ENCODE measurements around the gene SLC22A12.

Gene SLC22A12

DNA sequence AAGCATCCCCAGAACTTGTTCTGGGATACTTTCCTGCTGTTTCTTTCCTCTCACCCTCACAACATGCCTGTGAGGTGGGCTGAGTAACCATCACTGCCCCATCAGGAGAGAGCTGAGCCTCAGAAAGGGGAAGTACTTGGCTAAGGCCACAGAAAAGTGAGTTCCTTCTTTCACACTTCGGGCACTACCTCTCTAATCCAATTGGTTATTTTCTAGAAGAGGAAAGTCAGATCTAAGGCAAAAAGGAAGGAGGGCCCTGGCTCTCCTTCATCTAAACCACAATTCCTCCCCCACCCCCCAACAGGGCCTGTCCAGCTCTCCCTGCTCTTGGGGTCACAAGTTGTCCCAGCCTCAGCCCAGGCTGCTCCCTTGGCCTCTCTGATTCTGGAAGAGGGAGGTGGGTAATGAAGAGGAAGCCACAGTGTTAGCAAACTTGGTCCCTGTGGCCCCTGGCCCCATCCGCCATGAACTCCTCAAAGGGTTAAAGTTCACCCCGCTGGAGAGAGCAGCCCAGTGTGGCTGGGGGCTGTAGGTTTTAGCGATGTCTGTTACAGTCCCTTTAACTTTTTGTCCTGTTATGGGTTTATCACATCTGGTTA is 34.0 kb downstream of the SLC22A12 start:
- no peak for DNase-seq (ENCODE audit: low spot score)

DNA sequence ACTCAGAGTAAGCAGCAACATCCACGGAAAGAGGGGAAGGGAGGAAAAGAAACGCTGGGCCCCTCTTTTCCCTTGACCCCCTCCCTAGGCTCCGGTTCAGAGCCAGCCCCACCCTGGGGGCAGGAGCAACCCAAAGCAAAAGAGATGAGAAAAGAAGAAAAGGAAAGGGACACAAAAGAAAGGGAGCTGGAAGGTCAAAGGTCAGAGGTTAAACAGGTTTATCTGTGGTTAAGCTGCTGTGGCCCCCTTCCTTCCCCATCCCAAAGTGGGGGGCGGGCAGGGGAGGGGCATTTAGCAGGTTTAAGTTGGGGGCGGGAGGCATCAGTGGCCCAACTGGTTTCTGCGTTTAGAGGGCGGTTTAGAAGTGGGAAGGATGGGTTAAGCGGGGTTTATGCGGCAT is 35.6 kb downstream of the SLC22A12 start:
- no peak for DNase-seq (ENCODE audit: low spot score)

DNA sequence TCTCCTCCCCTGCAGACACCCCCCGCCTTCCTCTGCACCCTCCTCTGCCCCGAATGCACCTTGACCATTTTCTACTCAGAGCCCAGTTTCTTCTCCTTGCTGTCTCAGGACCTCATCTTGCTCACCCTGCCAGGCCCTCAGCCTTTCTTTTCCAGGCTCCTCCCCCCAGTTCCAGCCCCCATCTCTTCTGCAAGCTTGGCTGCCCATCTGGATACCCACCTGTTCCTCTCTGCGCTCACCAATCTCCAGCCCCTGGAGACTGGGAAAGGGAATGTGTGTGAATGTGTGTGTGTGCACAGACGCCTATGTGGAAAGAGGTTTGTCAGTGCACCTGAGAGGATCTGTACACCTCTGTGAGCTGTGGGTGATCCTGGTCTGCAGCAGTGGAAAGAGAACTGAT is 36.4 kb downstream of the SLC22A12 start:
- no peak for DNase-seq (ENCODE audit: low spot score)

DNA sequence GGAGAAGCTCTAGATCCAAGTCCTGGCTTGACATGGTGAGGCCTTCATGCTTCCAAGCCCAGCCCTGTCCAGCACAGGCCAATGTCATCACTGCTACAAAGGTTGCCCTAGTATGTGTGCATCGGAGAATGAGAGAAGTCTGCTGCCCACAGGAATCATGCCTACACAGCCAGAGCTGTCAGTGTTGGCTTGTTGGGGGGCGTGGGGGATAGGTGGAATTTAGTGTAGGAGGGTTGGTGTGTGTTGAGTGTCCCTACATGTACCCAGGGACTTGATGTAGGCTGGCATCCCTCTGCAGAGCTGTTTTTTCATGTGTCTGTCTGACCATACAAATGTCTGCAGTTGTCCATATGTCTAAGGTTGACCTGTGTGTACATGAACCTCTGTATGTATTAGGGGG is 37.6 kb downstream of the SLC22A12 start:
- no peak for DNase-seq (ENCODE audit: low spot score)

DNA sequence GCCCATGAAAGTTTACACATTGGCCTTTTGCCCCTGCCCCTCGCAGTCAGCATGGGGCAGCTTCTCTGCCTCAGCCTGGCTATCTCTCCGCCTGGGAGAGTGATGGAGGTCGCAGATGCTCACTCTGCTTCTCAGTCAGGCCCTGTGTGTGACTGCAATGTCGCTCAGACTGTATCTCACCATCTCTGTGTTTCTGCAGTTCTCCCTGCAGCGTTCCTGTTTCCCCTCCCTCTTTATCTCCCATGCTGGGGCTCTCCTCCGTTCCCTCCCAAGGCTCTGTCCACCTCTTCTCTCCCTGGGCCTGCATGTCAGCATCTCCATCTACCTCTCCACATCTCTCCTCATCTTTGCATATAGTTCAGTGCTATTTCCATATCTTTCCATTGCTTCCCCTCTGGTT is 38.1 kb downstream of the SLC22A12 start:
- no peak for DNase-seq (ENCODE audit: low spot score)

DNA sequence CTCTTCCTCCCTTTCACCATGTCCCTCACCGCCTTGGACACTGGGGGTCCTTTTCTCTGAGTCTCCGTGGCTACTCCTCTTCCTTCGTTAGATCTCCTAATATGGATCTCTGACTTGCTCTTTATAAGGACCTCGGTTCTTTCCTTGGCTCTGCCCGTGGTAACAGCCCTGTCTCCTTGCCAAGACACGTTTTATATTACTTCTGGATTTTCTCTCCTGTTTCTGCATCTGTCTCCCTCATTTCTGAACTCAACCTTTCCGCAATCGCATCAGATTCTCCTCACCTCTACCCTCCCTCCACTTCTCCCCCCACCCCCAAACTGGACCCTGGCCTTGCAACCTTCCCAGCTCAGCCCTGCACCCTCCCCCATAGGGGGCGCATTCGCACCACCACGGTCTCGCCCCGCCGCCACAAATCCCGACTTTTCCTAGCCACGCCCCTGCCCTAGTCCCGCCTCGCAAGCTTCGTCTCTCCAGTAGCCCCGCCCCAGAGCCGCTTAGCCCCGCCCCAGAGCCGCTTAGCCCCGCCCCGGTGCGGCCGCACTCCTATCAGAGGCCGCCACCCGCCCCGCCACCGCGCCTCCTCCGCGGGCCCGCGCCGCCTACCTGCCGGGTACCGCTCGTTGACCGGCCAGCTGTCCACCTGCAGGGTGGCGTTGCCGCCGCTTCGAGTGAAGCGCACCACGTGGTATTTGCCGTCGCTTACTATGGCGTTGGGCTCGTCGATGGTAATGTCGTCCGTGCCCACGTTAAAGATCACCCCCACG is 39.0 kb downstream of the SLC22A12 start:
- DNase-seq (ENCODE audit: low spot score): no peak

DNA sequence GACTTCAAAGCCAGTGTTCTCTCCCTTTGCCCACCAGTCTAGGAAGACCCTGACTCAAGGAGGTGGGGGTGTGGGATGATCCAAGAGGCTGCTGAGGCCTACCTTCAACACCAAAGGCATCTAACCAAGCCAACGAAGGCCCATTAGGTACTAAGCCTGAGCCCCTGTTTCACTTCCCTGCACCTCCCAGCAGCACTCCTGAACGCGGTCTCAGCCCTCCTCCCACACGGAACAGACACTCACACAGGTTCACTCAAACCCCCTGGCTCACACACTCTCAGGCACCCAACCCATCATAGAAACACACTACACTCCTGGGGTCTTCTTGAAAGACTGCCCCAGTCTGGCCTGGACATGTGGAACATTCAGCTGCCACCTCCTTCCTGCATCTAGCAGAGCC is 40.7 kb downstream of the SLC22A12 start:
- no peak for DNase-seq (ENCODE audit: low spot score)

DNA sequence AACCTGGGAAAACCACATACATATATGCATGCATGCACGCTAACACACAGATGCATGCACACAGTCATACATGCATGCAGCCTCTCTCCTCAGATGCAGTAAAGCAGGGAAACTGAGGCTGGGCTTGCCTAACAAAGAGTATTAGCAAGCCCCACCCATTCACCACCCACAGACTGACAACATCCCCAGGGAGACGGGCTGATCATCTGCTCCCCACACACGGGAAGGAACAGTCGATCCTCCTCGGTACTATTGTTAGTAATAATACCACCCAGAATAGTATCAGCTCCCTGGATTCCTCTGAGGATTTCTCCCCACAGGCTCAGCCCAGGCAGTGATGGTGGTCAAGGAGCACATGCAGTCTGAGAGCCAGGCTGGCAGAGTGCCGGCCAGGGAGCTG is 41.2 kb downstream of the SLC22A12 start:
- DNase-seq (ENCODE audit: low spot score): no peak

DNA sequence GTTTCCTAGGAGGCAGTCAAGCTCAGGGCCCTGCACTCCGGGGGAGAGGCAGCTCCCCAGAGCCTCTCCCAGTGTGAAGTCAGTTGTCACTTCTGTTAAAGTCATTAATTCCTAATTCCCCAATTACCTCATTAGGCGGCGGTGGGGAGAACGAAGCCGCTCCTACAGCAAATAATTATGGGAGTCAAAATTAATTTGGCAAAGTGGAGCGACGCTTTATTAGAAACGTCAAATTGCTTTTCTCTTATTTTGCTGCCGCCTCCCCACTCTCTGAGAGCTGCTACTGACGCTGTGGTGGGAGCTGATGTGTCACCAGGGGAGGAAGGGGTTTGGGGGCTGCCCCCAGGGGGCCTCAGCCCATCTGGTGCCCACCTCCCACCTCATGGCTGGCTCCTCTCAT is 41.6 kb downstream of the SLC22A12 start:
- DNase-seq (ENCODE audit: low spot score): no peak

DNA sequence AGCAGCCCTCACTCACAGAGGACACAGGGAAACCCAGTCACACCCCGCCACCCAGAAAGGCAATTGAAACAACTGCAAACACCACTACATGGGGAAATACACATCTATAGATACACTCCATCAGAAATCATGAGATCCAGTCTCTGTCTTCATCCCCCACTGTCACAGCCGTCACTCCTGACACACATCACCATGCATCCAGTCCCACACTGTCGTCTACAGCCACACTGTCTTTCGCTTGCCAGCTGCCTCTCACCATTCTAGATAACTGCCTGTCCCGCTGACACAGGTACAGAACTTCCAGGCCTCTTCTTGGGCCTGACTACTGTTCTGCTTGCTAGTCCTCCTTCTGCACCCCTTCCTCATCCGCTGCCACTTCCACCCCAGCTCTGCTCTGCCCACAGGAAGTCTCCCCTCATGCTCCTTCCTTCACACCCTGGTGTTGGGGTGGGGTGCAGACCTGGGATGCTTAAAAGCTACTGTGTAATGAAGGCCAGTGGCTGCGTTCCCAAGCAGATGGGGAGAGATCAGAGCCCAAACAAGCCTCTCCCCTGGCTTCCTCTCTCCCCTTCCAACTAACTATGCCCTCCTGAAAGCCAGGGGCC is 42.6 kb downstream of the SLC22A12 start:
- DNase-seq (ENCODE audit: low spot score): no peak

DNA sequence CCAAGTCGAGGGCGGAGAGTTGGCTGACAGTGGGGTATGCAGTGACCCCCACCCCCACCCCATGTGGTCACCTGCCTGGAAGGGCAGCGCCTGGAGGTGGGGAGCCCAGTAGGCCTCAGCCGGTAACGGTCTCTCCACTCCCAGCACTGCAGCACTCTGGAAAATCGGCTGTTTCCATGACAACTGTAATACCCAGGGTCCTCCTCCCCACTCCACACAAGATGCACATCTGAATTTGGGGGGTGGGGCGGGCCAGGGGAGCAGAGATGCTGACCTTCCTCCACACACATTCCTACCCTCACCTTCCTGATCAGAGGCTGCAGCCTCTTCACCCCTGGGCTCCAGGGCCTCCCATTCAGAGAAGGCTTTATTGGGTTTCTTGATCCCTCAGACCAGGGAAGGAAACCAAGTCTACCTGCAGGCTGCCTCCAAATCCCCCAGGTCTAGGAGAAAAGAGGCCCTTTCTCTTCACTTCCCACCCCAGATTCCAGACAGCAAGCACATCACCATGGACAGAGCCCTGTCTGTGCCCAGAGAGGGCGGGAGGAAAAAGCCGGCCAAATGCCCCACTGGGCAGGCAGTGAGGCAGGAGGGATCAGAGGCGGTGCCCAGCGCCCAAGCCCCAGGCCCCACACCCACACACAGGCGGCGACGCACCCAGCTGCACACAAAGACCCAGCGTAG is 46.5 kb downstream of the SLC22A12 start:
- DNase-seq (ENCODE audit: low spot score): no peak

DNA sequence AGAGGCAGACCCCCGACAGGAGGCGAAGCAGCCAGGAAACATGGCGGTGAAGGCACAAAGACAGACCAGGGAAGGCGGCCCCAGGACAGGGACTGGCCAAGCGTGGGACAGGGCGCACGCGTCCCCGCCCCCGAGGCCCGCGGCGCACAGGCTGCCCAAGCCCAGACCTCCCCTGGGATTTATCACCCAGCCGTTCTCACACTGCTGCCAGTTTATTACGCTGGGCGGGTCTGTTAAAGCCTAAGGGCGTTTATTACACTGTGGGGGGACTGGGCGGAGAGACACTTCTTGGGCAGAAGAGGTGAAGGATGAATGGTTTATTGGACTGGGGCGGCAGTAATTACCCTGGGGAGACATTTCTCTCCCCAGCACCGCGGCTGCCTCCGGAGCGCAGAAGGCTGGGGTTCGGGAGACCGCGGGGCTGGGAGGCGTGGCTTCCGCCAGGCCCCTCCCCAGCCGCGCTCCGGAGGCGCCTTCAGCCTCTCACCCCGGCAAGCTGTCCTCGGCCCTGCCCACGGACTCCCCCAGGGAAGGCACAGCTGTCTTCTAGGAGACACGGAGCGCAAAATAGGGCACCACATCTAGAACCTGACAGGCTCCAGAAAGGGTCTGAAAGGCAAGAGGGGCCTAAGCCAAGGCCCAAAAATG is 47.1 kb downstream of the SLC22A12 start:
- peak; percentile 49 for DNase-seq (ENCODE audit: low spot score)

DNA sequence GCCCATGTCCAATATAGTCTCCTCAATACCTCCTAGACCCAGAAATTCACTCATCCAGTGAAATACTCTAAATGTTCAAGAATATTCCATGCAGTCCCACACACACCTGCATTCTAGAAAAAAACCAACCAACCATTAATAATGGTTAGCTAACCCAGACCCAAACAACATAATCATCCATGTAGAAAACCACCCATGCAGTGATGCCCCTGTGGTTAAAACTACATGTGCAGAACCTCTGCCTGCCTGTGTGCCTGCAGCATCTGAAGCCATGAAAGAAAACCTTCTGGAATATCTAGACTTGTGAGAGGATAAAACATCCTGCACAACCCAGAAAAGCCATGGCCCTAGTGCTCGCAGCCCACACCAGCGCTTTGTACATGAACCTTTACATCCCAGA is 47.8 kb downstream of the SLC22A12 start:
- DNase-seq (ENCODE audit: low spot score): no peak

DNA sequence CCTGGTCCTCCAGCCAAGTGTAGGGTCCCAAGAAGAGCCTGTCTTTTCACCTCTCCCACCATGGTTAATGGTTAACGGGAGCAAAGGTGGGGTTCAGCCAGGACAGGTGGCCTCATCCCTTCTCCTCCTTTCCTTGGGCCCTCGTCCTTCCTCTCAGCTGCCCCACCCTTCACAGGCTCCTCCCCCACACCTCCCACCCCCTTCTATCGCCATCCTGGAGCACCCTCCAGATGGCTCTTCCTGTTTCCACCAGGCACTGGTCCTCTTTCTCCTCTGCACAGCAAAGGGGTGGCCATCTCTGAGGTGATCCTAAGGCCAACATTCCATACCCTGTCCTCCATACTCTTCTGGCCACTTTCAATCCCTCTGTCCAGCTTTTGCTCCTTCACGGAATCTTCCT is 48.9 kb downstream of the SLC22A12 start:
- DNase-seq (ENCODE audit: low spot score): no peak

DNA sequence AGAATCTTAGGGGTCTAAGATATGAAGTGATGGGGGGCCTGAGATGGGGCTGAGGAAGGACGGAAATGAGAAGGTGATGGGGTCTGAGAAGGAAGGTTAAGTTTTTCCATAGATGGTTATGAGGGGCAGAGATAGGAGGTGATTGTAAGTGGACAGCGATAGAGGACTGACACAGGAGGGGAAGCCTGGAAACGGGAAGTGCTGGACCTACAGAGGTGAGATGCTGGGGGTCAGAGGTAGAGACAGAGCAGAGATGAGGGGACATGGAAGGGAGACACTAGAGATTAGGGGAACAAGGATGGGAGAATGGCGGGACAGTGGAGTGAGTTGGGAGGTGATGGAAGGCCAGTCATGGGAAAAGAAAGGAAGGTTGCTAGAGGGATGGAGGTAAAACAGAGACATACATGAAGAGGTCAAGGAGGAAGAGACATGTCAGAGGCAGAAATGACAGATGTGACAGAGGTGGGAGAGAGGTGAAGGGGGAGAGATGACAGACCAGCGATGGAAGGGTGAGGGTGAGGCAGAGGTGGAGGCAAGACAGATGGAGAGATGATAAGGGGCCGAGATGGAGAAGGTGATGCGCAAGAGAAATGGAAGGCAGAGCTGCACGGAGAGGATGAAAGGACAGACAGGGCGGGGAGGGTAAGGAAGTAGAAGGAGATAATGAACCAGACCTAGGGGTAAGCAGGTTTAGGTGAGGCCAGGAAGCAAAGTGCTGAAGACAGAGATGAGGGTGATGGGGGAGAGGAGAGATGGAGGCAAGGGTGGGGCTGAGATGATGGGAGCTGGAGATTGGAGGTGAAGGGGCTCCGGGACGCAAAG is 50.8 kb downstream of the SLC22A12 start:
- DNase-seq (ENCODE audit: low spot score): no peak

DNA sequence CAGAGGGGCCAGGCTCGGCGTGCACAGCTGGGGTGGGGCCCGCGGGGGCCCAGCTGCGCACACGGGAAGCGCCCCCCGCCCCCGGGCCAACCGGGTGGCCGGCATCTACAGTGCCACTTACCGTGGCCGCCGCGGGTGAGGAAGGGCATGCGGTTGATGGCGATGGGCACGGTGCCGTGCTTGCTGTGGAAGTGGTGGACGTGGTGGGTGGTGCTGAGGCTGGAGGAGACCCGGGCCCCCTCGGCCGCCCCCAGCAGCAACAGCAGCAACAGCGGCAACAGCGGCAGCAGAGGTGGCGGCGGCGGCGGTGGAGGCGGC is 51.4 kb downstream of the SLC22A12 start:
- DNase-seq (ENCODE audit: low spot score): no peak

DNA sequence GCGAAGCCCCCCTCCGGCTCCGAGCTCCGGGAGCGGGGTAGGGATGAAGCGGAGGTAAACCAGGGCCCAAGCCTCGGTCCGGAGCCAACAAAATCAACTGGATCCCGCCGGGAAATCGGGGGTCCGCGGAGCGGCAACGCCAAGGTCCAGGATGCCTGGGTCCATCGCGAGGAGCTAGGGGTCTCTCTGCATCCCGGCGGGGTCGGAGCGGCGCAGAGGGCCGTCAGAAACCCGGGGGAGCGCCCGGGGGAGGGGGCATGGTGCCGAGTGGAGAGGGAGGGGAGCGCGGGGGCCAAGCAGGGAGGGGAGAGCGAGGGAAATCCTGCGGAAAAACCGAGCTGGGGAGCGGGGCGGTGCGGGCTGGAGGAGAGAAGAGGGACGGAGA is 51.8 kb downstream of the SLC22A12 start:
- no peak for DNase-seq (ENCODE audit: low spot score)

DNA sequence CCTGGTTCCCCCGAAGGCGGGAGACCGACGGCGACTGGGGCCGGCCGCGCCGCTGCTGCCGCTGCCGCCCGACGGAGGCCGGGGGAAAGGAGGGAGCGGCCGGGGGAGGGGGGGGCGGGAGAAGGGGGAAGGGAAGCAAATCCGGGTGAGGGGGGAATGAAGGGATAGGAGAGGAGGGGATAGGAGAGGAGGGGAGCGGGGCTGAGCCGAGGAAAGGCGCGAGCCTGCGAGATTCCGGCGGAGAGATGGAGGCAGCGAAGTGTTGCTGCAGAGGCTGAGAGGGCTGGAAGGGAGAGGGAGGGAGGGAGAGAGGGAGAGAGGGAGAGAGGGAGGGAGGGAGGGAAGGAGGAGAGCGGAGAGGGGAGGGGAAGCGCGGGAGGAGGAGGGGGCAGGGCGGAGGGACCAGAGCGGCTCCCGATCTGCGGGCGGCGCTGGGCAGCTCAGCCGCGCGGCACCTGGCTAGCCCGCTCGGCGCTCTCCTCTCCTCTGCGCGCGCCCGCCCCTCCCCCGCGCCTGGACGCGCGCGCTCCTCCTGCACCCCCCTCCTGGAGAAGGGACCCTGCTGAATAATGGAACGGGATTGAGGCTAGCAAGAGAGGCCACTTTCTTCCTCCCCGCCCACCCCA is 52.3 kb downstream of the SLC22A12 start:
- DNase-seq (ENCODE audit: low spot score): no peak

DNA sequence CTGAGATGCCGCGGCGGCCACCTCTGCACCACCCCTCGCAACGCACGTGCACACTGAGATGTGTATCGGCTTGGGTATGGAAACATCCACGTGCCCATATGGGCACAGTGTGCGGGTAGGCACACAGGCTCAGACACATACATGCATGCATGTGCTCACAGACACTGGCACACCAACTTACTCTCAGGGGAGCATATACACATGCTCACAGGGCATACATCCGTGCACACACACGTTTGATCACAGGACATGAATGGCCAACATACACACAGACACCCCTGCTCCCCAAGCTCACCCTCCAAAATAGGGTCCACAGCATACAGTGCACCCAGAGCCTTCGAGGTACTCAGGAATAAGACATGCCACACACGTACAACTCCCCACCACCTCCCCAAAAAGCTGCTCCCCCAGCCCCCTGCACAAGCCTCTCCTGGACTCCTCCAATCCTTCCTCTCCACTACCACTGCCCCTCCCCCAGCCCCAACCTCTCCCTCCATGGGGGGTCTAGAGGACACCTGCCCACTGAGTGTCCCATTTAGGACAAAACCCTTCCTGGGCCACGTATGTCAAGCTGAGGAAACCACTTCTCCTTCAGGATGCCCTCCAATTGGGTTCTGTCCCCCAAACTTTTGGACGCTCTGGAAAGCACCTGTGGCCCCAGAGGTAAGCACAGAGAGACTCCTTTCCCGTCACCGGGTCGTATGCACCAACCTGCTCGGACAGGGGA is 53.1 kb downstream of the SLC22A12 start:
- no peak for DNase-seq (ENCODE audit: low spot score)

DNA sequence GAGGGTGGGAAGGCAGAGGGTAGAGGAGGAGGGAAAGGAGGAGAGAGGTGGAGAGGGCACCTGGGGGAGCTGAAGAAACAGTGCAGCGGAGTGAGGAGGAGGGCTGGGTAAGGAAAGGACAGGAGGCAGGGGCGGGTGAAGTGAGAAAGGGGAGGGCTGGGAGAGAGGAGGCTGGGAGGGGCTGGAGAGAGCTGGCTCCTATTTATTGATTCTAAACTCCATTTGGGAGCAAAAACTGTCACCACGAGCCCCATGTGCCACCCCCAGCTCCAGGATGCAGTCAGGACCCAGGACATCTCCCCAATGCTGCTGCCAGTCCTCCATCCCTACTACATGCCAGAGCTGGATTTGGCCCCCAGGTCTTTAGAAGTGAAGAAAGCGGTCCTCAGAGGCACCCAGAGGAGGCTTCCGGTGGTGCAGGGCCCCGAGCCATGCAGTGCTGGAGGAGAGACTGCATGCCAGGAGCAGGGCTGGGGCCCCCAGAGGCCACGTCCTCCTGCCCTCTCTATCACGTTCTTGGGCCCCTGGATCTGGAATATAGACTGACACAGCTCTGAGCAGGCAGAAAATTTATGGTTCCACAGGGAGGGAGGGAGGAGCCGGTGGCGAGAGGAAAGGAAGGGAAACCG is 53.7 kb downstream of the SLC22A12 start:
- DNase-seq (ENCODE audit: low spot score): no peak

Data from SW480 (cell line).